Erythroblast (primary cell): ENCODE data around the gene INTS7.

Experiments used
- GATA1 ChIP-seq: IDR thresholded peaks from 2 replicates; pipeline ENCODE4 v1.6.1; 2011; ENCODE audit warnings: low read depth, mild to moderate bottlenecking, control low read depth, low read length, moderate library complexity
- POLR2A ChIP-seq: IDR thresholded peaks from 2 replicates; pipeline ENCODE4 v1.6.1; 2011; ENCODE audit warnings: mild to moderate bottlenecking, low read length

DNA sequence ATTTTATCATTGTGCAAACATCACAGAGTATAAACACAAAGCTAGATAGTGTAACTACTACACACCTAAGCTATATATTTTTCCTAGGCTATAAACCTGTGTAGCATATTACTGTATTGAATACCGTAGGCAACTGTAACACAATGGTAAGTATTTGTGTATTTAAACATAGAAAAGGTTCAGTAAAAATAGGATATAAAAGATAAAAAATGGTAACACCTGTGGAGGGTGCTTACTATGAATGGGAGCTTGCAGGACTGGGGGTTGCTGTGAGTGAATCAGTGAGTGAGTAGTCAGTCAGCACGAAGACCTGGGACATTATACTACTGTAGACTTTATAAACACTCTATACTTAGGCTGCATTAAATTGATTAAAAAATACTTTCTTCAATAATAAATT lies 4.3 kb upstream of the INTS7 start:
- TF ChIP-seq POLR2A: no peak
- no peak for TF ChIP-seq GATA1
